WI38 (cell line): ENCODE data around the gene VWA5A.

Source experiments
- H3K4me3 ChIP-seq: 2 replicates; pipeline ENCODE4 v1.5.1; 2011; ENCODE audit warnings: low read depth, mild to moderate bottlenecking, control low read depth, low read length
- CTCF ChIP-seq: IDR thresholded peaks from 2 replicates; pipeline ENCODE4 v1.5.1; 2012; ENCODE audit warnings: low read depth, mild to moderate bottlenecking, control low read depth, low read length

VWA5A gene

GRCh38 chr11:124114942-124115781, at the start of gene VWA5A:
VWA5A (plus strand) TSS chr11:124115450; CDS start chr11:124117512, 2,062 bp downstream.
- H3K4me3 ChIP-seq, result peak within 1 kb of the TSS; percentile 75
- no peak for TF ChIP-seq CTCF

GRCh38 chr11:124068601-124069110, 46.6 kb upstream of the VWA5A start:
- no peak overlapping the region for H3K4me3 ChIP-seq
- no peak for TF ChIP-seq CTCF

- peak overlapping the region; percentile 55 for H3K4me3 ChIP-seq
- TF ChIP-seq CTCF, result peak; percentile 94
These were observed 45.5 kb upstream of the VWA5A start for GRCh38 chr11:124069429-124070401.

GRCh38 chr11:124070915-124071622, 44.2 kb upstream of the VWA5A start:
- peak; percentile 54 for TF ChIP-seq CTCF
- H3K4me3 ChIP-seq, result no peak overlapping the region

- H3K4me3 ChIP-seq, result no peak overlapping the region
- TF ChIP-seq CTCF, result no peak
These were observed 43.7 kb upstream of the VWA5A start for GRCh38 chr11:124071623-124071948.

GRCh38 chr11:124072147-124072546, 43.1 kb upstream of the VWA5A start:
- H3K4me3 ChIP-seq, result no peak overlapping the region
- no peak for TF ChIP-seq CTCF
